Adipocyte (in vitro differentiated cells): ENCODE results near the gene DOCK11.

ENCODE experiments used
- DNase-seq: peaks from one replicate; pipeline ENCODE4 v3.0.0-alpha.2; 2015; ENCODE audit warnings: low read depth
- H3K27me3 ChIP-seq: replicated peaks from 2 replicates; pipeline ENCODE4 v1.7.0; 2013; ENCODE audit warnings: mild to moderate bottlenecking, low read length, moderate library complexity; ENCODE audit not compliant: control insufficient read depth, insufficient read depth
- H3K36me3 ChIP-seq: 2 replicates; pipeline ENCODE4 v1.7.0; 2013; ENCODE audit warnings: low read length, mild to moderate bottlenecking, moderate library complexity; ENCODE audit not compliant: control insufficient read depth, insufficient read depth, severe bottlenecking
- H3K4me1 ChIP-seq: 2 replicates; pipeline ENCODE4 v1.7.0; 2013; ENCODE audit warnings: mild to moderate bottlenecking, low read length, moderate library complexity; ENCODE audit not compliant: control insufficient read depth, insufficient read depth
- H3K4me3 ChIP-seq: 2 replicates; pipeline ENCODE4 v1.7.0; 2013; ENCODE audit warnings: mild to moderate bottlenecking, low read length, moderate library complexity
- H3K9ac ChIP-seq: 2 replicates; pipeline ENCODE4 v1.7.0; 2013; ENCODE audit warnings: mild to moderate bottlenecking, low read length, moderate library complexity
- H3K9me3 ChIP-seq: 2 replicates; pipeline ENCODE4 v1.7.0; 2013; ENCODE audit warnings: mild to moderate bottlenecking, low read length, moderate library complexity; ENCODE audit not compliant: control insufficient read depth

DOCK11 gene

GRCh38 chrX:118634336-118634735 is 138.7 kb downstream of the DOCK11 start:
- H3K9me3 ChIP-seq: no peaks in the 10 kb centered on the region
- no peaks in the 10 kb centered on the region for H3K27me3 ChIP-seq
- no peak overlapping the region for H3K9ac ChIP-seq
- no peaks in the 10 kb centered on the region for H3K4me1 ChIP-seq
- no peak for DNase-seq
- H3K36me3 ChIP-seq: peaks cover 72% of the 10 kb centered on the region
- H3K4me3 ChIP-seq: no peak overlapping the region

- H3K27me3 ChIP-seq: no peaks in the 10 kb centered on the region
- peaks cover 78% of the 10 kb centered on the region for H3K36me3 ChIP-seq
- H3K9ac ChIP-seq: no peak overlapping the region
- no peak overlapping the region for H3K4me3 ChIP-seq
- no peaks in the 10 kb centered on the region for H3K4me1 ChIP-seq
- DNase-seq: peak; percentile 5
- H3K9me3 ChIP-seq: no peaks in the 10 kb centered on the region
These were observed 142.4 kb downstream of the DOCK11 start for GRCh38 chrX:118637997-118638396.

GRCh38 chrX:118644378-118644777 is 148.8 kb downstream of the DOCK11 start:
- peak; percentile 51 for DNase-seq

GRCh38 chrX:118652717-118653116 is 157.1 kb downstream of the DOCK11 start:
- Histone ChIP-seq H3K4me1 (peaks cover 29% of the 10 kb centered on the region), H3K27me3 (no peaks in the 10 kb centered on the region), H3K36me3 (peaks cover 52% of the 10 kb centered on the region), H3K9ac (no peak overlapping the region), H3K9me3 (no peaks in the 10 kb centered on the region), H3K4me3 (no peak overlapping the region)
- peak; percentile 26 for DNase-seq

More at GRCh38 chrX:118644378-118644777, 148.8 kb downstream of the DOCK11 start:
- Histone ChIP-seq H3K9ac (no peak overlapping the region), H3K4me1 (no peaks in the 10 kb centered on the region), H3K27me3 (no peaks in the 10 kb centered on the region), H3K4me3 (no peak overlapping the region), H3K9me3 (no peaks in the 10 kb centered on the region), H3K36me3 (peaks cover 52% of the 10 kb centered on the region)

GRCh38 chrX:118654331-118654730 is 158.7 kb downstream of the DOCK11 start:
- no peaks in the 10 kb centered on the region for H3K27me3 ChIP-seq
- H3K9me3 ChIP-seq: no peaks in the 10 kb centered on the region

GRCh38 chrX:118655561-118656246 is 160.1 kb downstream of the DOCK11 start:
- Histone ChIP-seq H3K9ac (no peak overlapping the region), H3K27me3 (no peaks in the 10 kb centered on the region), H3K4me3 (no peak overlapping the region), H3K4me1 (peaks cover 29% of the 10 kb centered on the region), H3K36me3 (peaks cover 48% of the 10 kb centered on the region), H3K9me3 (no peaks in the 10 kb centered on the region)
- DNase-seq: peak; percentile 58

More at GRCh38 chrX:118654331-118654730, 158.7 kb downstream of the DOCK11 start:
- peaks cover 29% of the 10 kb centered on the region for H3K4me1 ChIP-seq
- no peak overlapping the region for H3K4me3 ChIP-seq
- H3K36me3 ChIP-seq: peaks cover 53% of the 10 kb centered on the region
- no peak for DNase-seq
- no peak overlapping the region for H3K9ac ChIP-seq

- Histone ChIP-seq H3K27me3 (no peaks in the 10 kb centered on the region), H3K4me1 (peaks cover 24% of the 10 kb centered on the region), H3K9me3 (no peaks in the 10 kb centered on the region), H3K36me3 (peaks cover 36% of the 10 kb centered on the region), H3K9ac (no peak overlapping the region), H3K4me3 (no peak overlapping the region)
- no peak for DNase-seq
These were observed 161.8 kb downstream of the DOCK11 start for GRCh38 chrX:118657413-118657812.

GRCh38 chrX:118660085-118660484 is 164.5 kb downstream of the DOCK11 start:
- no peak for DNase-seq
- Histone ChIP-seq H3K9me3 (no peaks in the 10 kb centered on the region), H3K9ac (no peak overlapping the region)

GRCh38 chrX:118665204-118665603 is 169.6 kb downstream of the DOCK11 start:
- no peak overlapping the region for H3K9ac ChIP-seq
- peaks cover 4% of the 10 kb centered on the region for H3K4me1 ChIP-seq
- H3K9me3 ChIP-seq: no peaks in the 10 kb centered on the region
- no peak overlapping the region for H3K4me3 ChIP-seq
- no peaks in the 10 kb centered on the region for H3K27me3 ChIP-seq
- peaks cover 32% of the 10 kb centered on the region for H3K36me3 ChIP-seq
- no peak for DNase-seq

More at GRCh38 chrX:118660085-118660484, 164.5 kb downstream of the DOCK11 start:
- peaks cover 50% of the 10 kb centered on the region for H3K36me3 ChIP-seq
- H3K4me3 ChIP-seq: no peak overlapping the region
- no peaks in the 10 kb centered on the region for H3K27me3 ChIP-seq
- H3K4me1 ChIP-seq: peaks cover 7% of the 10 kb centered on the region

- DNase-seq: peak; percentile 26
- Histone ChIP-seq H3K9ac (no peak overlapping the region), H3K36me3 (peaks cover 40% of the 10 kb centered on the region), H3K4me1 (peaks cover 4% of the 10 kb centered on the region), H3K4me3 (no peak overlapping the region), H3K9me3 (no peaks in the 10 kb centered on the region), H3K27me3 (no peaks in the 10 kb centered on the region)
These were observed 170.9 kb downstream of the DOCK11 start for GRCh38 chrX:118666521-118666920.

- Histone ChIP-seq H3K4me3 (no peak overlapping the region), H3K9me3 (no peaks in the 10 kb centered on the region), H3K36me3 (peaks cover 38% of the 10 kb centered on the region), H3K4me1 (peaks cover 7% of the 10 kb centered on the region), H3K9ac (no peak overlapping the region), H3K27me3 (no peaks in the 10 kb centered on the region)
- DNase-seq: no peak
These were observed 173.8 kb downstream of the DOCK11 start for GRCh38 chrX:118669435-118669834.
